NK-92 treated with Interleukin-12 subunit alpha and Interleukin-12 subunit beta, amount 100 ng/mL, for 24 hours (cell line): ENCODE measurements around the gene NOL3.

Experiments
- DNase-seq: peaks from one replicate; lab custom pipeline; 2025; lab: John Stamatoyannopoulos, UW

The NOL3 gene

GRCh38 chr16:67190041-67190440, 19.7 kb downstream of the NOL3 start, which contains the start of gene EXOC3L1:
Gene EXOC3L1, minus strand, starts transcription at chr16:67190136. Its CDS starts 460 bp downstream, at chr16:67189676.
- DNase-seq = no peak

- no peak for DNase-seq
Observed at GRCh38 chr16:67190448-67191399, 20.4 kb downstream of the NOL3 start.

GRCh38 chr16:67191411-67191994, 21.2 kb downstream of the NOL3 start:
- DNase-seq = no peak

- DNase-seq = peak; percentile 72
Observed at GRCh38 chr16:67191995-67192681, 21.8 kb downstream of the NOL3 start, which contains the start of gene E2F4. Gene E2F4, plus strand, starts transcription at chr16:67192155. Its CDS starts 73 bp downstream, at chr16:67192228.

GRCh38 chr16:67192781-67193361, 22.5 kb downstream of the NOL3 start:
- no peak for DNase-seq

GRCh38 chr16:67193536-67193935, 23.2 kb downstream of the NOL3 start:
- no peak for DNase-seq

GRCh38 chr16:67194260-67194659, 23.9 kb downstream of the NOL3 start:
- DNase-seq = no peak

GRCh38 chr16:67195676-67196075, 25.3 kb downstream of the NOL3 start:
- no peak for DNase-seq

- DNase-seq = no peak
Observed at GRCh38 chr16:67196881-67197280, 26.5 kb downstream of the NOL3 start.

- no peak for DNase-seq
Observed at GRCh38 chr16:67197704-67198103, 27.4 kb downstream of the NOL3 start.

GRCh38 chr16:67198238-67198734, 27.9 kb downstream of the NOL3 start:
- DNase-seq = no peak

- no peak for DNase-seq
Observed at GRCh38 chr16:67199011-67199807, 28.9 kb downstream of the NOL3 start, which contains the start of gene ELMO3. Gene ELMO3, plus strand, starts transcription at chr16:67199131. Its CDS starts 196 bp downstream, at chr16:67199327.

- DNase-seq = no peak
Observed at GRCh38 chr16:67199808-67200198, 29.5 kb downstream of the NOL3 start.

- no peak for DNase-seq
Observed at GRCh38 chr16:67200491-67200890, 30.2 kb downstream of the NOL3 start.

- no peak for DNase-seq
Observed at GRCh38 chr16:67201411-67202345, 31.3 kb downstream of the NOL3 start.

- no peak for DNase-seq
Observed at GRCh38 chr16:67202426-67202825, 32.1 kb downstream of the NOL3 start.

GRCh38 chr16:67202956-67203493, 32.7 kb downstream of the NOL3 start:
- no peak for DNase-seq

GRCh38 chr16:67204076-67204475, 33.7 kb downstream of the NOL3 start:
- no peak for DNase-seq

GRCh38 chr16:67206129-67206837, 35.9 kb downstream of the NOL3 start:
- DNase-seq = no peak
